GM21737 (cell line): ENCODE data around the gene NTF4.
A peak's percentile ranks its signal among the peaks of the same experiment; 100 is the strongest.

Experiments
- ATAC-seq: cut with Tn5 transposase; IDR thresholded peaks from one replicate; pipeline ENCODE4 v1.9.1; 2021; ENCODE audit warnings: mild to moderate bottlenecking, moderate library complexity; ENCODE audit not compliant: unreplicated experiment

Gene NTF4, protein sequence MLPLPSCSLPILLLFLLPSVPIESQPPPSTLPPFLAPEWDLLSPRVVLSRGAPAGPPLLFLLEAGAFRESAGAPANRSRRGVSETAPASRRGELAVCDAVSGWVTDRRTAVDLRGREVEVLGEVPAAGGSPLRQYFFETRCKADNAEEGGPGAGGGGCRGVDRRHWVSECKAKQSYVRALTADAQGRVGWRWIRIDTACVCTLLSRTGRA

DNA sequence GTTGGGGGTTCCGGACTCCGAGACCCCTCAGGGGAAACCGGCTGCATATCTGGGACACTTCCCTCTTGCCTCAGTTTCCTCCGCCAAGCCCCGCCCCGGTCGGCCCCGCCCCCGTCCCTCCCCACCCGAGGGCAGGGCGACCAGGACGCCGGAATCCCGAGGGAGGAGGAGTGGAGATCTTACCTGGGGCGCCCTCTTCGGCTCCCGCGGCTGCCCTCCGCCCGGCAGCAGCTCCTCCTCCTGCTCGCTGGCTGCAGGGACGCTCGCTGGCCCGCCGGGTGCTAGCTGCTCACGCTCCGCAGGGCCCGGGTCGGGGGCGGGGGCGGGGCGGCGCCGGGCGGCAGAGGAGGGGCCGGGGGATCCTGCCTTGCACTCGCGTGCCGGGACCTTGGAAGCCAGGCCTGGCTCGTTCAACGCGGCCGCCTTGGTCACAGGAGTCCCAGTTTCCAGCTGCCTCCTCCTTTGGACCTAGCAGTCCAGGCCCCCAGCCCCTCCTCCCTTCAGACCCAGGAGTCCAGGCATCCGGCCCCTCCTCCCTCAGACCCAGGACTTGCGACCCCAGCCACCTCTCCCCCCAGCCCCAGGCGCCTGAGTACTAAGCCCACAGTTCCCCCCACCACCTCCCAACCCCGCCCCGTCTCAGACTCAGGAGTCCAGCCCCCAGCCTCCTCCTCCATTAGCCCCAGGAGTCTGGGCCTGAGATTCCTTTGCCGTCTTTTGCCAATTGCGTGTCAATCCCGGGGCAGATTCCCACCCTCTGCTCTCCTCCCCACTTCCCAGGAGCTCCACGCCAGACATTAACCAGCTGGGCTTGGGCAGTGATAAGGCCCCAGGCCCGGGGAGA, at the start of gene NTF4:
Gene NTF4, minus strand, starts transcription at position 51 of the 844 bp plus-strand sequence. CDS start 2,821 bp downstream, outside the sequence.
- ATAC-seq: no peak

DNA sequence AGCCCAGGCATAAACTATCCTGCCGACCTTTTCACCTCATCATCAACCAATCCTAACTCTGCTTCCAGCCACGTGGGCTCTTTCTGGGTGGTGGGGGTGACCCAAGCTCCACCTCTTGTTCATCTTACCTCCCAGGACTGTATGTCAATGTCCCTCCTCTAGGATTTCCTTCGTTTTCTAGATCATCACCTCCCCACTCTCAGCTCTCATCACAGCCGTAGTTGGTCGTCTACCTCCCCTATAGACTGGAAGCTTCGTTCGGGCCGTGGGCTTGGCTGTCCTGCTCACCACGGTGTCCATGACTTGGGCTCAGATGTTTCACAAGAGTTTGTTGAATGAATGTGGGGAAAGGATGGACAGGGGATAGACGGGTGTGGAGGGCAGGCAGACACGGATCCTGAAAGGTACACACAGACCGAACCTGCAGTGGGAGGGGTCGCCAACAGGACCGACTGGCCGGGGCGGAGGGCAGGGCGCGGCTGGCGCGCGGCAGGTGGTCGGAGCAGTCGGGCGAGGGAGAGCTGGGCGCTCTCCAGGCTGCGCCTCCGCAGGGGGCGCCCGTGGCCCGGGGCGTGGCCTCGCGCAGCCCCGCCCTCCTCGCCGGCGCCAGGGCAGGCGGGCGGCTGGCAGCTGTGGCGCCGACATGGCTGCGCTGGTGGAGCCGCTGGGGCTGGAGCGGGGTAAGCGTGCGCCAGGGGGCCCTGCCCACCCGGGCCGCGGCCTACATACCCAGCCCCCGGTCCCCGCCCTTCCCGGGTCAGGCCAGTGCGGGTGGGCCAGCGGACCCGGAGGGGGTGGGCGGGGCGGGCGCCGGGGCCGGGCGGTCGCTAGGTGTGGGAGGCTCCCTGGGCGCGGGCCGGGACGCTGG, 49.4 kb upstream of the NTF4 start, which contains the start of gene LIN7B:
Gene LIN7B, plus strand, starts transcription at position 609 of the 868 bp plus-strand sequence. Its CDS starts 35 bp downstream, at position 644.
- peak; percentile 51 for ATAC-seq

DNA sequence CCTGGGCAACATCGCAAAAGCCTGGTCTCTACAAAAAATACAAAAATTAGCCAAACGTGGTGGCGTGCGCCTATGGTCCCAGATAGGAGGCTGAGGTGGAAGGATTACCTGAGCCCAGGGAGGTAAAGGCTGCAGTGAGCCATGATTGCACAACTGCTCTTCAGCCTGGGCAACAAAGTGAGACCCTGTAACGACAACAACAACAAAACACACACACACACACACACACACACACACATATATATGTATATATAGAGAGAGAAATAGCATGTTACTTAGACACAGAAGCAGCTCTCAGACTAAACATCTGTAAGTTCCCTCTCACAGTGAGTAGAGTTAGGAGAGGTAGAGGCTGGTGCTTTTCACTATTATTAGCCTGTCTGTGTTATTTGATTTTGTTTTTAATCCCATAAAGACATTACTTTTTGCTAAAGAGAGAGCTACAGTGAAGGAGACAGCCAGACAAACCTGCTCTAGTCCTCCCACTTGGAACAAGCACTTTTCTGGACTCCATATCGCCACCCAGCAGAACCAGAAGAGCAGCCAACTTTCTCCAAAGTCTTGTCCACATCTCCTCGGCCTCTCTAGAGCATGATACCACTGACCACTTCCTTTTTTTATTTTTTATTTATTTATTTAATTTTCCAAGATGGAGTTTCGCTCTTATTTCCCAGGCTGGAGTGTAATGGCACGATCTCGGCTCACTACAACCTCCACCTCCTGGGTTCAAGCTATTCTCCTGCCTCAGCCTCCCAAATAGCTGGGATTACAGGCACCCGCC, 46.8 kb upstream of the NTF4 start:
- ATAC-seq: no peak

DNA sequence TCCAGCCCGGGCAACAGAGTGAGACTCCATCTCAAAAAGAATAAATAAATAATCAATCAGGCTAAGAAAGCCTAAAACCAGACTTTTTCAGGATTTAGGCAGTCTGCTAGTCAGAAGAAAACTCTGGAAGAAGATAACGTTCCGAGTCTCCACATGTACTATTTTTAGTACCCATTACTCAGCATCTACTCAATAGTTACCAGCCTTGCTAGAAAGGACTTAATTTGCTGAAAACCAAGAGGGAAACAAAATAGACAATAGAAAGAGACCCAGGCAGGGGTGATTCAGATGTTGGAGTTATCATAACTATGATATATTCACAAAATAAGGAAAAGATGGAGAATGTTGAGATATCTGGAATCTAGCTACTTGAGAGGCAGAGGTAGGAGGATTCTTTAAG, 45.9 kb upstream of the NTF4 start:
- ATAC-seq: no peak

DNA sequence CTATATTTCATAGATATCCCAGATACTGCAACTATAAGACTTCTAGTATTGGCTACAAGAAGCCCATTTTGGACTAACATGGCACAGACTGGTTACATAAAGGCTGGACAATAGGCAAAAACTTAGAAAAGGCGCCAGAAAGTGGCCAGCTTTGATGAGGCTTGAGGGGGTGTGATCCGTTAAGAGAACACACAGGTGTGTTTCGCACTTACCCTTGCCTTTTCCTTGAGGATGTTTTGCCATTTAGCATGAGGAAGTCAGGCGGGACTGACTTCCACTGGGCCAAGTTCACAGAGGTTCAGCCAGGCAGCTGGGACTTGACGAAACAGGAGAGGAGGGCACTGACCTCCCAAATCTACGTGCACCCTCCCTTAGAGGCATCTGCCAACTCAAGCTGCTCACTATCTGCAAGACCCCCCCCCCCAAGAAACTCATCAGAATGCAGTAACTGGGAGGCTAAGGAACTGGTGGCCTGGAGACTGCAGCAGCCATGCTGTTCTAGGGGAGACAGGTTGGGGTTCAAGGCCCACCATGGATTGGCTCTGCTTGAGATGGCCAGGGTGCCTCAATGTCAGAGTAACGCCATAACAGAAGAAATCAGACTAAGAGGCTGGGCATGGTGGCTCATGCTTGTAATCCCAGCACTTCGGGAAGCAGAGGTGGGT, 45.1 kb upstream of the NTF4 start:
- no peak for ATAC-seq

DNA sequence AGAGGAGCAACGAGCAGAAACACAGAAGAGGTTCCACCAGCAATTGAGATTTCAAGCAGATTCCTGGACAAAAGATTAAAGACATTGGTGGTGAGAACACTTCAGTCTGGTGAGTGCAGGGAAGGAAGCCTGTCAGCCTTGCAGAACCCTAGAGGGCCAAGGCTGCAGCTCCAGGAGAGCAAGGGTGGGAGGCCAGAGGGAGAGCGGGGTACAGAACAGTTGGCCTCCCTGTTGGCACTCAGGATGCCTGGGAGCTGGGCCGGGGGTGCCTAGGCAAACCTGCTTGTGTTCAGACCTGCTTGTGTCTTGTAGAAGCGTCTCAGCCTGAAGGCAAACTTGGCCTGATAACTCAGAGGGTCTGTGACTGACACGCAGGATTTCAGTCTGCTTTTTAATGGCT, 44.4 kb upstream of the NTF4 start:
- ATAC-seq: no peak

DNA sequence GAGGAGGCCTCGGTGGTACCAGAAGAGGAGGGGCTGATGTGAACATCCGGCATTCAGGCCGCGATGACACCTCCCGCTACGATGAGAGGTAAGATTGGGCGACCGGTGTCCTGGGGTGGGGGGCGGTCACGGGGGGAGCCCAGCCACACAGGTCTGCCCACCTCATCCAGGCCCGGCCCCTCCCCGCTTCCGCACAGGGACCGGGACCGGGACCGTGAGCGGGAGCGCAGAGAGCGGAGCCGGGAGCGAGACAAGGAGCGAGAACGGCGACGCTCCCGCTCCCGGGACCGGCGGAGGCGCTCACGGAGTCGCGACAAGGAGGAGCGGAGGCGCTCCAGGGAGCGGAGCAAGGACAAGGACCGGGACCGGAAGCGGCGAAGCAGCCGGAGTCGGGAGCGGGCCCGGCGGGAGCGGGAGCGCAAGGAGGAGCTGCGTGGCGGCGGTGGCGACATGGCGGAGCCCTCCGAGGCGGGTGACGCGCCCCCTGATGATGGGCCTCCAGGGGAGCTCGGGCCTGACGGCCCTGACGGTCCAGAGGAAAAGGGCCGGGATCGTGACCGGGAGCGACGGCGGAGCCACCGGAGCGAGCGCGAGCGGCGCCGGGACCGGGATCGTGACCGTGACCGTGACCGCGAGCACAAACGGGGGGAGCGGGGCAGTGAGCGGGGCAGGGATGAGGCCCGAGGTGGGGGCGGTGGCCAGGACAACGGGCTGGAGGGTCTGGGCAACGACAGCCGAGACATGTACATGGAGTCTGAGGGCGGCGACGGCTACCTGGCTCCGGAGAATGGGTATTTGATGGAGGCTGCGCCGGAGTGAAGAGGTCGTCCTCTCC, 43.2 kb upstream of the NTF4 start:
- ATAC-seq: no peak

DNA sequence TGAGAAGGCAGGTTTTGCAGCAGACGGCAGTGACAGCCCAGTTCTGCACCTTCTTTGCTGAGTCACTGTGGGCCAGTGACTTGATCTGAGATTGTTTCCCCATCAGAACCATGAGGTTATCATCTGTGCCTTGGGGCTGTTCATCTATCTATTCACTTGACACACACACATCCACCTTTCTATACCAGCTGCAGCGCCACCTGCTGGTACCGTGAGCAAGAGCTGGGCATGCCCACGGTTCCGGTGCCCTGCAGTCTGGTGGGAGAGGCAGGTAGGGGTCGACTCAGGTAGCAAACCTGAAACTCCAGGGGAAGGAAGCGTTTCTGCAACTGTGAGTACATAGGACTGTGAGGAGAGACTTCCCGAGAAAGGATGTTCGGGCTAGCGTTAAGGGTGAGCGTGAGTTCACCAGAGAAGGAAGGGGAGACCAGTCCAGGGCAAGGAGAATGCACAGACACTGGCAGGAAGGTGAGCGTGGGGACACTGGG, 42.1 kb upstream of the NTF4 start:
- no peak for ATAC-seq

DNA sequence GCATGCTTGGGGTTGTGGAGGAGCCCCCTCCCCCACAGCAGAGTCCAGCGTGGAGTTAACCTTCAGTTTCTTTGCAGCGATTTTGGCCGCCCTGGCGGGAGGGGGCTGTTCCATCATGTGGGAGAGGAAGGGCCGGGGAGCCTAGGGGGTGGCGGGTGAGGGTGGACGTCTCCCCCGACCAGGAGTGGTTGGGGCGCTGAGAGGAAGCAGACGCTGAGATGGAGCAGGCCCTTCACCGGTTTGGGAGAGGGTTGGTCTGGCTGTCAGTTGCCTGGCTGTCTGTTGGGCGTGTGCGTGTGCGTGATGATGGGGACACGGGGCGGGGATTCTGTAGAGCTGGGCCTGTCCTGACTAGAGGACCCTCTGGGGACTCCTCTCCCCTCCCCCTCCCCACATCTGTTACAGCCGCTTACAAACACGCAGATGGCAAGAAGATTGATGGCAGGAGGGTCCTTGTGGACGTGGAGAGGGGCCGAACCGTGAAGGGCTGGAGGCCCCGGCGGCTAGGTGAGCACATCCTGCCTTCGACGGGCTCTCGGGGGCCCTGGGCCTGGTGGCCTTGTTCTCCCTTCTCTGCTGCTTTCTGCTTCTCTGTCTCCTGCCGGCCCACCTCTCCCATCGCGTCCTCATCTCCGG, 39.7 kb upstream of the NTF4 start:
- ATAC-seq: no peak

DNA sequence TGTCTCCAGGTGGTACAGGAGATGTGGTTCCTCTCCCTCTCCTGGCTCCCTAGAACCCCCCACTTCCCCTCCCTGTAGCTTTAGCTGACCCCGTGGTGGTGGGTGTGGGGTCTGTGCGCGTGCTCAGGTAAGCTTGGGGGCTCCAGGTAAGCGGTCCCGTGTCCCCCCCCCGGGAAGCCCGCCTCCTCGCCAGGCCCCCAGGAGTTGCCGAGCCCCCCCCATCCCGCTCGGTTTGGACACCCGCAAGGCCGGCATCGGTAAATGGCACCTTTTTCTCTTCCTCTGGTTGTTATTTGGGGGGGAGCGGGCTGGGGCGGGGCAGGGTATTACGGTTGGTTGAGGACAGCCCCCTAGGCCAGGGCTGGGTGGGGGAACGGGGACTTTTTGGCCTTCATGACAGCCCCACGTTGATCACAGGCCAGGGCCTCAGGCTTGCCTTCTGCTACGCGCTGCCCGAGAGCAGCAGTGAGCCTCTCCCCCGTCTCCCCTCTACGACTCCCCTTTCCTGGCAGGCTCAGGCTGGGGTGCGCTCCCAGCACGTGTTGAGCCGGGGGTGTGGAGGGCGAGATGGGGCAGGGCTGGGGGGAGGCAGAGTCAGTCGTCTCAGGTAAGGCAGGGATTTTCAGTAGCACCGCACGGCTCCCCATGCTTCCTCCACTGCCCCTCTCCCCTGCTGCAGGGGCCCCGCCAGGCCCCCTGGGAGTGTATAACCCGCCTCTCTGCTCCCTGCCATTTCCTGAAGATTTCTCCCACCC, 38.9 kb upstream of the NTF4 start:
- no peak for ATAC-seq

DNA sequence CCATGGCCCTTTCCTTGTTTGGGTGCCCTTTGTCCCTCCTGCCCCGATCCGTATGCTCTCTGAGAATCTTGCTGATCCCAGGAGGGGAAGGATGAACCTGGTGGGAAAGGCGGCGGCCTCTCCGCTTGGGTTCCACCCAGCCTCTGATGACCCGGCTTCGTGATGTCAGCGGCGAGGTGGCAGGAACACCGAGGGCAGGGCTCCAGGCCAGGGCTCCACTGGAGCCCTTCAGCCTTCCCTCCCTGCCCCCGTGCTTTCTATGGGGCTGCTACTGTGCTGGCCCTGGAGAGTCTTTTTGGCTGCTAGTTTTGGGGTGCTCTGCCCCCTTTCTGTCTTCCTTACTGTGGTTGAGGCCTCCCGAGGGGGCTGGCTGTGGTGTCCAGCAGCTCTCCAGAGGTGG, 37.7 kb upstream of the NTF4 start:
- no peak for ATAC-seq

DNA sequence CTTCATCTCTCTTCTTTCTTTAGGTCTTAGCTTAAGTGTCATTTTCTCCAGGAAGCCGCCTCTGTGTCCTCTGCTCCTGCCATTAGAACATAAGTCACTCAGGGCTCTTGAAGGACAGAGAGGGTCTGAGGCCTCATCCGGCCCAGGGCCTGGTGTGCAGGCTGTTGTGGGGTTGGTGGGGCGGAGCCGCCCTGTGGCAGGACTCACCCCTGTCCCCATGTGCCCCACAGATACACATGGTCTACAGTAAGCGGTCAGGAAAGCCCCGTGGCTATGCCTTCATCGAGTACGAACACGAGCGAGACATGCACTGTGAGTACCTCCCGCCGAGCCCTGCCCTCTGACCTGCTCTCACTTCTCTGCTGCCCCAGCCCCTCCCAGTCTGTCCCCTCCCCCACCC, 36.5 kb upstream of the NTF4 start:
- ATAC-seq: no peak

DNA sequence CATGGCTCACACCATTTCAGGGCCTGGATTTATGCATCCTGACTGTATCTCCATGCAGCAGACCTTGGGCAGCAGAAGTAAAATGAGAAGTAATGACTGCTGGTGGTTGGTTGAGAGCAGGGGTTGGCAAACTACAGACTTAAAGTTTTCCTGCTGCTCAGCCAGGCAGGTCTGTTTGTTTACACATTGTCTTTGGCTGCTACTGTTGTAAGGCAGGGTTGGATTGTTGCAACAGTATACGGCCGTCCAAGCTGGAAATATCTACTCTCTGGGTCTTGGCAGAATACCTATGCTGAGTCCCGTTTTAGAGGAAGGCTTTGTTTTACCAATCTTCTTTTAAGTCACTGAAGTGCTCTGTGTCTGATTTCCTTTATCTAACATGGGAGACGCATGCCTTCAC, 34.2 kb upstream of the NTF4 start:
- ATAC-seq: no peak

DNA sequence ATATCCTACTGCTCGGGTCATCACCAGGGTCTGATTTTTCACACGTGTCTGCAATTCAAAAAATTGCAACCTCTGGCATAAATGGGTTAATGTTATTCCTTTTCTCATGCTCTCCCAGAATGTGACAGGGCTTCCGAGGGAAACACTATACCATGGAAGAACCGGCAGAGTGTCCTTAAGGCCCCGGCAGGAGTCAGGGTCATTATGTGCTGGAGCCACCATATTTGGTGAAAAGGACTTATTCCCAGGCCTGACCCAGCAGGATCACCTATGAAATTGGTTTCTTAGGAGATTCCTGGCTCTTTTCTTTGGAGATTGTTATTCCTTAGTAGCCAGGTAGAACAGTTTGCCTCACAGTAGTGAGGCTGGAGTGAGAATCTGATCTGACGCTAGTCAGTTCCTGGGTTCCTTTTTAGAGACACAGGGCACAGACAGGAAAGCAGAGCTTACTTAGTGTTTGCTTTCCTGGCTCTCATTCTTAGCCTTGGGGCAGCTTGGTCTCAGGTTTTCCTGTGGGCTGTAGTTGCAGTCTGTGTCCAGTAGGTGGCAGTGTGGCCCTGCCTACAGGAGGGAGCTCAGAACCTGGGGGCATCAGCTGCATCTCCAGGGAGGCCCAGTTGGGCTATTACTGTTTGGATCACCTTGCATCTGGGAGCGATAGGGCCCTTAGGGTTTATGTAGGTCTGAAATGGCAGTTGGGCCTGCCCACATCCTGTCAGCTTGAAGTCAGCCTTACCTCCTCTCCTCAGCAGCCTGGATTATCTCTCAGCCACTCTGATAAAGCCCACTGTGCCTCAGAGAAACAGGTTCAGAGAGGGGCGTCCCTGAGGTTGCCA, 33.1 kb upstream of the NTF4 start:
- no peak for ATAC-seq

DNA sequence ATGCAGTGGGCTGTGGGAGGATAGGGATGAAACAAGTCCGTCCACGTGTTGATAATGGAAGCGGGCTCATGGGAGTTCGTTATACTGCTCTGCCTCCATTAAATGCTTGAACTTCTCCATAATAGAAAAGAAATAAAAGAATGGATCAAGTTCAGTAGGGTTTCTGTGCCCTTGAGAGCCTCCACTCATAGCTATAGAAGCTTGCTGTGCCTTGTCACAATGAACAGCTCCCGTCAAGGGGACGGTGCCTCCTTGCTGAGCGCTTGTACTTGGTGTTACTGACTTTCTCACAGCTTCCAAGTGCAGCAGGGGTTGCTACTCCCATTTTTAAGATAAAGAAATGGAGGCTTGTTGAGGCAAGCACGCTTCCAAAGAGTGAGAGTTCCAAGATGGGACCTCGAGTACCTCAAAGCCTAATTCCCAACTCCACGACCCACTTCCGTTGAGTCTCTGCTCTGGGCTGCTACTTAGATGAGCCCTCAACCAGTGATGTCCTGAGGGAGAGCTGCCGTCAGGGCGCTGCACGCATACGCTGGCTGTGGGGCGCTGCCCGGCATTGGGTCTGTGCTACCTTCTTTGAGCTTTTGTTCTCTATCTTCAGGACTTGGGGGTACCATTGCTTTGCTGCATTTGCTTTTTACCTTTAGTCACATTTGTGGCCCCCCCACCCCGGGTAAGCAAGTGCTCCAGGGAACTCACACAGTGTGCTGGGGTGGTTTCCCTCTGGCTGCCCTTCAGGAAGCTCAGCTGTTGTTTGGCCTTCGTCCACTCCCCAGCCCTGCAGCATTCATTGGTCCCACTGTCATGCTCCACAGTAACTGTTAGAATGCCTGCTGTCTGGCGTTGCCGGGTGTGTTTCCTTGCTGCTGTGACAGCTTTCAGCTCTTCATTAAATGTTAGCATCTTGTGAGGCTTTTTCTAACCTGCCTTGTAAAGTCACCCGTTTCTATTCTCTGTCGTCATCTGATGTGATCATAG, 30.2 kb upstream of the NTF4 start:
- no peak for ATAC-seq

DNA sequence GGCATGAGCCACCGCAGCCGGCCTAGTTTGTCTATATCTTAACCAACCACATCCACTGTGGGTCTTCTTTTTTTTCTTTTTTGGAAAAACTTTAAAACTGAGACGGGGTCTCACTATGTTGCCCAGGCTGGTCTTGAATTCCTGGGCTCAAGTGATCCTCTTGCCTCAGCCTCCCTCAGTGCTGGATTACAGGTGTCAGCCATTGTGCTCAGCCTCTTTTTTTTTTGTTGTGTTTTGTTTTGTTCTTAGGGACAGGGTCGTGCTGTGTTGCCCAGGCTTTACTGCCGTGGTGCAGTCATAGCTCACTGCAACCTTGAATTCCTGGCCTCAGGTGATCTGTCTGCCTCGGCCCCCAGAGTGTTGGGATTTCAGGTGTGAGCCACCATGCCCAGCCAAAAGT, 28.1 kb upstream of the NTF4 start:
- ATAC-seq: no peak
